HepG2 (cell line): Measurements from ENCODE around the gene TMEM273. TPM values are rescaled to one million over a fixed set of nuclear protein-coding genes. Genes with fewer than 3 reads are reported as not detected.

Experiments
- ATAC-seq: fragments of 200-7000 bp; cut with Tn5 transposase; 3 replicates; pipeline ENCODE4 v1.9.1; 2020; ENCODE audit warnings: mild to moderate bottlenecking, moderate library complexity
- BruUV-seq: library from RNA; stranded (reverse); fragments of 400-500 nt; replicated peaks from 2 replicates; lab custom pipeline; 2021; lab: Mats Ljungman, UMichigan
- CTCF ChIA-PET: fragments of 300-600 bp; formaldehyde crosslinking; extraction: SDS; loops from one replicate; lab custom pipeline; 2021; ENCODE audit warnings: low total read pairs, inconsistent platforms, low intra/inter-chr PET ratio; lab: Yijun Ruan, JAX
- POLR2A ChIA-PET: fragments of 350-600 bp; sonication (Branson Sonifier 250); formaldehyde crosslinking; loops from one replicate; lab custom pipeline; 2020; ENCODE audit warnings: antibody characterized with exemption, inconsistent platforms; lab: Yijun Ruan, JAX
- DNase-seq: peaks from one replicate; pipeline ENCODE4 v3.0.0-alpha.2; 2015; ENCODE audit warnings: low spot score
- FAIRE-seq: peaks from 3 replicates; lab custom pipeline; 2011; peaks lifted over from hg19 to GRCh38; lab: Jason Lieb, UNC
- H2AFZ ChIP-seq: one replicate; pipeline ENCODE4 v1.6.1; 2011; ENCODE audit warnings: low read length, inconsistent platforms
- H3K27ac ChIP-seq: fragments of 300-600 bp; 3 replicates; pipeline ENCODE4 v1.8.0; 2011; ENCODE audit warnings: mixed run types, mild to moderate bottlenecking, mixed read lengths, low read length, inconsistent platforms; ENCODE audit not compliant: insufficient read depth; ENCODE audit errors: extremely low read length
- H3K27me3 ChIP-seq, 2 experiments: fragments of 200-600 bp in 1 of 2; 2 replicates in 1 of 2; 3 replicates in 1 of 2; pipeline versions ENCODE4 v1.6.0 to v1.8.0; 2011; ENCODE audit warnings: low read length in 2 of 2, mild to moderate bottlenecking in 2 of 2, moderate library complexity in 2 of 2, inconsistent platforms in 1 of 2; ENCODE audit not compliant: insufficient read depth in 2 of 2, control insufficient read depth in 1 of 2
- H3K36me3 ChIP-seq, 2 experiments: fragments of 200-600 bp in 1 of 2; replicated peaks in 1 of 2; 2 replicates in 1 of 2; 3 replicates in 1 of 2; pipeline versions ENCODE4 v1.5.1 to v1.8.0; 2011; ENCODE audit warnings: low read length in 2 of 2, inconsistent platforms in 1 of 2; ENCODE audit not compliant: insufficient read depth in 2 of 2, control insufficient read depth in 1 of 2
- H3K4me1 ChIP-seq: 2 replicates; pipeline ENCODE4 v1.5.1; 2012; ENCODE audit warnings: low read length, inconsistent platforms; ENCODE audit not compliant: insufficient read depth
- H3K4me2 ChIP-seq: 2 replicates; pipeline ENCODE4 v1.6.0; 2011; ENCODE audit warnings: low read depth, low read length, inconsistent platforms
- H3K4me3 ChIP-seq, 3 experiments: fragments of 200-600 bp in 1 of 3; sonication (generic), shearing (Covaris generic) in 1 of 3; replicated peaks in 1 of 3; 2 replicates each; pipeline ENCODE4 v1.5.1; 2011 to 2016; ENCODE audit warnings: low read length in 3 of 3, inconsistent platforms in 2 of 3, low read depth in 2 of 3, mild to moderate bottlenecking in 2 of 3, control low read depth in 1 of 3, mixed read lengths in 1 of 3; ENCODE audit not compliant: insufficient read depth in 1 of 3
- H3K79me2 ChIP-seq: one replicate; pipeline ENCODE4 v1.6.1; 2011; ENCODE audit warnings: low read length, inconsistent platforms; ENCODE audit not compliant: insufficient read depth
- H3K9ac ChIP-seq: 2 replicates; pipeline ENCODE4 v1.6.0; 2011; ENCODE audit warnings: mild to moderate bottlenecking, low read depth, low read length, inconsistent platforms; ENCODE audit not compliant: insufficient read depth
- H3K9me3 ChIP-seq: 2 replicates; pipeline ENCODE4 v1.5.1; 2012; ENCODE audit warnings: mild to moderate bottlenecking, low read length
- H4K20me1 ChIP-seq: 2 replicates; pipeline ENCODE4 v1.6.0; 2011; ENCODE audit warnings: inconsistent platforms, mild to moderate bottlenecking, low read length, moderate library complexity; ENCODE audit not compliant: insufficient read depth
- CHCHD3 ChIP-seq: sonication (generic); formaldehyde crosslinking; IDR thresholded peaks from 2 replicates; pipeline ENCODE4 v1.8.0; 2022; ENCODE audit warnings: mild to moderate bottlenecking, missing genetic modification reagents, moderate library complexity
- GTF2F1 ChIP-seq: fragments of 150-350 bp; IDR thresholded peaks from 2 replicates; pipeline ENCODE4 v1.6.1; 2014; ENCODE audit warnings: low read length
- WGBS: methylation state at CpG from one replicate; pipeline ENCODE4 v1.1.6; 2017; ENCODE audit warnings: low lambda C conversion rate; 5-methylcytosine and 5-hydroxymethylcytosine counted together
- in situ Hi-C: cut with HindIII; loops from 2 replicates; pipeline ENCODE4 v1.10.0; 2017; ENCODE audit warnings: low pct_unique_long_range_greater_than_20kb; ENCODE audit not compliant: extremely low pct_ligation_motif_present
- intact Hi-C: fragments of 100-400 bp; cut with micrococcal nuclease; formaldehyde crosslinking; loops from one replicate; pipeline ENCODE4 v1.10.0; 2022; ENCODE audit not compliant: unreplicated experiment
- polyA plus RNA-seq, 8 experiments: library from polyadenylated mRNA; depleted of rRNA in 3 of 8; stranded (reverse) in 7 of 8; unstranded in 1 of 8; fragments of >200 nt; fragmentation: Illumina TruSeq in 4 of 8; extraction: Trizol in 4 of 8; gene quantifications; 2 replicates each; pipeline versions ENCODE4 v1.2.1 to v1.2.3, GENCODE V29; 2011 to 2016; ENCODE audit warnings: low read depth in 4 of 8, missing spikeins in 1 of 8, mixed read lengths in 1 of 8; ENCODE audit not compliant: insufficient read depth in 1 of 8
- total RNA-seq, 5 experiments: library from RNA; depleted of rRNA; stranded (reverse); fragments of >200 nt; fragmentation: Illumina TruSeq; extraction: Trizol; gene quantifications; 2 replicates each; pipeline ENCODE4 v1.2.3, GENCODE V29; 2016; ENCODE audit warnings: low read depth in 1 of 5
- TF ChIP-seq, protein P1 (sequence below): sonication (generic); formaldehyde crosslinking; IDR thresholded peaks from 2 replicates; pipeline ENCODE4 v1.5.0; 2020; ENCODE audit warnings: mild to moderate bottlenecking, missing genetic modification reagents, borderline replicate concordance
- TF ChIP-seq, protein P2 (sequence below): sonication (generic); formaldehyde crosslinking; IDR thresholded peaks from 2 replicates; pipeline ENCODE4 v1.4.0; 2020; ENCODE audit warnings: mild to moderate bottlenecking, missing genetic modification reagents

The TMEM273 gene
- total and polyA plus RNA-seq, 2 of the 13 experiments (the other 11 are each of a cell fraction or from before 2014, with no cell fraction given) = not detected

DNA sequence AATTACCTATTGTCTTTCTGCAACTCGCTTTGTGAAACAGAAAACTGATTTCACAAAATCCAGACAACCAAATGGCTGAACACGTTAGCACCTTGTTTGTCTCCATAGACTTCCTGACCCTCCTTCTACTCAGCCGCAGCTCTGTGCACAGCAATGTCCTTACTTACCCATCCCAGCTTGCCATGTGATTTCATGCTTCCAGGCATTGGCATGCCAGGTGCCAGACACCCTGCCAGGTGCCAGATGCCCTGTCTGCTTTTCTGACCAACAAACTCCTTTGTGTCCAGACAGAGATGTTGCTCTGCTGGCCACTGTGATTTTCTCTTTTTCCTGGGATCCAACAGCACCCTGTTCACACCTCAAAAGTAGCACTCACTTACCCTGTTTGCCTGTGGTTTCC is 38.3 kb downstream of the TMEM273 start:
- no peak overlapping the region for H3K27ac ChIP-seq
- no peak overlapping the region for H2AFZ ChIP-seq
- no peaks in the 10 kb centered on the region for H3K9me3 ChIP-seq
- POLR2A ChIA-PET = no interaction called here
- no peaks in the 10 kb centered on the region for H3K4me1 ChIP-seq
- H3K9ac ChIP-seq = no peak overlapping the region
- H3K79me2 ChIP-seq = no peaks in the 10 kb centered on the region
- H3K4me2 ChIP-seq = no peak overlapping the region
- ATAC-seq (no peak), DNase-seq (no peak), FAIRE-seq (no peak)
- TF ChIP-seq, protein P1, sequence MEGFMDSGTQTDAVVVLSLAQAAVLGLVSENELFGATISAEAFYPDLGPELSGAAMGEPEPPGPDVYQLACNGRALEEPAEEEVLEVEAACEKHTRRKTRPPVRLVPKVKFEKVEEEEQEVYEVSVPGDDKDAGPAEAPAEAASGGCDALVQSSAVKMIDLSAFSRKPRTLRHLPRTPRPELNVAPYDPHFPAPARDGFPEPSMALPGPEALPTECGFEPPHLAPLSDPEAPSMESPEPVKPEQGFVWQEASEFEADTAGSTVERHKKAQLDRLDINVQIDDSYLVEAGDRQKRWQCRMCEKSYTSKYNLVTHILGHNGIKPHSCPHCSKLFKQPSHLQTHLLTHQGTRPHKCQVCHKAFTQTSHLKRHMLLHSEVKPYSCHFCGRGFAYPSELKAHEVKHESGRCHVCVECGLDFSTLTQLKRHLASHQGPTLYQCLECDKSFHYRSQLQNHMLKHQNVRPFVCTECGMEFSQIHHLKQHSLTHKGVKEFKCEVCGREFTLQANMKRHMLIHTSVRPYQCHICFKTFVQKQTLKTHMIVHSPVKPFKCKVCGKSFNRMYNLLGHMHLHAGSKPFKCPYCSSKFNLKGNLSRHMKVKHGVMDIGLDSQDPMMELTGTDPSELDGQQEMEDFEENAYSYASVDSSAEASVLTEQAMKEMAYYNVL (CRISPR knock-in tag) = no peak
- TF ChIP-seq, protein P2, sequence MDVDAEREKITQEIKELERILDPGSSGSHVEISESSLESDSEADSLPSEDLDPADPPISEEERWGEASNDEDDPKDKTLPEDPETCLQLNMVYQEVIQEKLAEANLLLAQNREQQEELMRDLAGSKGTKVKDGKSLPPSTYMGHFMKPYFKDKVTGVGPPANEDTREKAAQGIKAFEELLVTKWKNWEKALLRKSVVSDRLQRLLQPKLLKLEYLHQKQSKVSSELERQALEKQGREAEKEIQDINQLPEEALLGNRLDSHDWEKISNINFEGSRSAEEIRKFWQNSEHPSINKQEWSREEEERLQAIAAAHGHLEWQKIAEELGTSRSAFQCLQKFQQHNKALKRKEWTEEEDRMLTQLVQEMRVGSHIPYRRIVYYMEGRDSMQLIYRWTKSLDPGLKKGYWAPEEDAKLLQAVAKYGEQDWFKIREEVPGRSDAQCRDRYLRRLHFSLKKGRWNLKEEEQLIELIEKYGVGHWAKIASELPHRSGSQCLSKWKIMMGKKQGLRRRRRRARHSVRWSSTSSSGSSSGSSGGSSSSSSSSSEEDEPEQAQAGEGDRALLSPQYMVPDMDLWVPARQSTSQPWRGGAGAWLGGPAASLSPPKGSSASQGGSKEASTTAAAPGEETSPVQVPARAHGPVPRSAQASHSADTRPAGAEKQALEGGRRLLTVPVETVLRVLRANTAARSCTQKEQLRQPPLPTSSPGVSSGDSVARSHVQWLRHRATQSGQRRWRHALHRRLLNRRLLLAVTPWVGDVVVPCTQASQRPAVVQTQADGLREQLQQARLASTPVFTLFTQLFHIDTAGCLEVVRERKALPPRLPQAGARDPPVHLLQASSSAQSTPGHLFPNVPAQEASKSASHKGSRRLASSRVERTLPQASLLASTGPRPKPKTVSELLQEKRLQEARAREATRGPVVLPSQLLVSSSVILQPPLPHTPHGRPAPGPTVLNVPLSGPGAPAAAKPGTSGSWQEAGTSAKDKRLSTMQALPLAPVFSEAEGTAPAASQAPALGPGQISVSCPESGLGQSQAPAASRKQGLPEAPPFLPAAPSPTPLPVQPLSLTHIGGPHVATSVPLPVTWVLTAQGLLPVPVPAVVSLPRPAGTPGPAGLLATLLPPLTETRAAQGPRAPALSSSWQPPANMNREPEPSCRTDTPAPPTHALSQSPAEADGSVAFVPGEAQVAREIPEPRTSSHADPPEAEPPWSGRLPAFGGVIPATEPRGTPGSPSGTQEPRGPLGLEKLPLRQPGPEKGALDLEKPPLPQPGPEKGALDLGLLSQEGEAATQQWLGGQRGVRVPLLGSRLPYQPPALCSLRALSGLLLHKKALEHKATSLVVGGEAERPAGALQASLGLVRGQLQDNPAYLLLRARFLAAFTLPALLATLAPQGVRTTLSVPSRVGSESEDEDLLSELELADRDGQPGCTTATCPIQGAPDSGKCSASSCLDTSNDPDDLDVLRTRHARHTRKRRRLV (CRISPR knock-in tag) = no peak
- no peak for TF ChIP-seq CHCHD3
- TF ChIP-seq GTF2F1 = no peak
- CTCF ChIA-PET = no interaction called here
- in situ Hi-C loops (no loop called here), intact Hi-C loops (no loop called here)
- H3K4me3 ChIP-seq = no peak overlapping the region
- 11% methylated on average over 3 of the region's 3 CpGs for WGBS
- no TSS peak for BruUV-seq
- no peaks in the 10 kb centered on the region for H4K20me1 ChIP-seq
- H3K36me3 ChIP-seq = no peaks in the 10 kb centered on the region
- peaks cover 0 to 4% of the 10 kb centered on the region in 2 experiments; a peak in 1 of 5 replicates for H3K27me3 ChIP-seq
